KMS-11 (cell line): ENCODE results near the gene TNS2.

Source experiments
- H2AFZ ChIP-seq: fragments of 200-600 bp; sonication (generic); 2 replicates; pipeline ENCODE4 v1.6.1; 2016; ENCODE audit warnings: antibody characterized with exemption, mixed run types, low read depth
- H3K27ac ChIP-seq: fragments of 200-600 bp; sonication (generic); 2 replicates; pipeline ENCODE4 v1.6.1; 2016; ENCODE audit warnings: mild to moderate bottlenecking, mixed run types
- H3K27me3 ChIP-seq: fragments of 200-600 bp; sonication (generic); 2 replicates; pipeline ENCODE4 v1.6.1; 2017; ENCODE audit warnings: mild to moderate bottlenecking, low read depth, mixed run types, moderate library complexity; ENCODE audit not compliant: insufficient read depth
- H3K36me3 ChIP-seq: fragments of 200-600 bp; sonication (generic); 2 replicates; pipeline ENCODE4 v1.6.1; 2017; ENCODE audit warnings: mild to moderate bottlenecking, mixed run types; ENCODE audit not compliant: insufficient read depth
- H3K4me1 ChIP-seq: fragments of 200-600 bp; sonication (generic); 2 replicates; pipeline ENCODE4 v1.6.1; 2016; ENCODE audit warnings: mild to moderate bottlenecking, low read depth, mixed run types; ENCODE audit not compliant: poor library complexity, severe bottlenecking
- H3K4me2 ChIP-seq: fragments of 200-600 bp; sonication (generic); 2 replicates; pipeline ENCODE4 v1.7.0; 2016; ENCODE audit warnings: mild to moderate bottlenecking, mixed run types
- H3K4me3 ChIP-seq: fragments of 200-600 bp; sonication (generic); IDR thresholded peaks from 2 replicates; pipeline ENCODE4 v1.6.1; 2017; ENCODE audit warnings: low read depth, low read length, mixed read lengths; ENCODE audit not compliant: insufficient read depth
- H3K79me2 ChIP-seq: fragments of 200-600 bp; sonication (generic); 2 replicates; pipeline ENCODE4 v1.6.1; 2016; ENCODE audit warnings: low read depth, mixed run types; ENCODE audit not compliant: insufficient read depth
- H3K9ac ChIP-seq: fragments of 200-600 bp; sonication (generic); 2 replicates; pipeline ENCODE4 v1.6.1; 2016; ENCODE audit warnings: mild to moderate bottlenecking, mixed run types
- H4K20me1 ChIP-seq: fragments of 200-600 bp; sonication (generic); 2 replicates; pipeline ENCODE4 v1.6.1; 2016; ENCODE audit warnings: mild to moderate bottlenecking, mixed run types; ENCODE audit not compliant: insufficient read depth
- TF ChIP-seq, protein P1 (sequence below): fragments of 200-600 bp; sonication (generic); conservative IDR thresholded peaks from 2 replicates; pipeline ENCODE4 v1.6.1; 2017; ENCODE audit warnings: low read depth, mild to moderate bottlenecking, antibody characterized with exemption, low read length, moderate library complexity, mixed read lengths

Gene TNS2

DNA sequence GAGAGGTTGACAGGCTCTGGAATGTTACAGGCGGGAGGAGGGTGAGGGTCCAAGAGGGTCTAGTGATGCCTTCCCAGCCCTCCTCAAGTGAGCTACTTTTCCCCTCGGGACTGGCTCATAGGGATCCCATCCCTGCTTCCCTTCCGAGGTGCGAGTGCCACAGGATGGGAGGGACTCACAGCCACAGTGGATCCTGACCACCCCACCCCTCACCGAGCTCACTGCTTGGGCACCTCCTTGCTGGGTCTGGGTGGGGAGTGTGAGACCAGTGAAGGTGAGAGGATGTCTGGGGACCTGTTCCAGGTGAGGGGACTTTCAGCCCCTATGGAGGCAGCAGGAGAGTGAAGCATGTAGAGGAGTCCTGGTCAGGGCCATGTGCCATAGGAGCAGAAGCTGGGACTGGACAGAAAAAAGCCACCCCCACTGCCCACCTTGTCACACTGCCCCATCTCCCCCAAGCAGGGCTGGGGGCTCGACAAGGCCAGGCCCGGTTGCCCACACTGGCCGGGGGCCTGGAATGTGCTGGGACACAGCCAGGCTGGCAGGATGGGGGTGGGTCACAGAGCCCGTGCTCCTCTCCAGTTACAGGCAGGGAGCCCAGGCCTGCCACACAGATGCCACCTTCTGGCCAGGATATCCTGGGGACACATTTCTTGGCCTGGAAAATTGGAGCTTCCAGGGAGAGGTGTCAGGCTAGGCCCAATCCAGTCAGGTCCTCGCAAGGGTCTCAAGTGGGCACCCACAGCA is 1.7 kb upstream of the TNS2 start:
- no peaks in the 10 kb centered on the region for H4K20me1 ChIP-seq
- no peak overlapping the region for H3K4me3 ChIP-seq
- H3K27me3 ChIP-seq = no peaks in the 10 kb centered on the region
- no peak overlapping the region for H3K27ac ChIP-seq
- H3K79me2 ChIP-seq = no peaks in the 10 kb centered on the region
- peaks cover 25% of the 10 kb centered on the region for H3K4me1 ChIP-seq
- no peaks in the 10 kb centered on the region for H3K36me3 ChIP-seq
- TF ChIP-seq, protein P1, sequence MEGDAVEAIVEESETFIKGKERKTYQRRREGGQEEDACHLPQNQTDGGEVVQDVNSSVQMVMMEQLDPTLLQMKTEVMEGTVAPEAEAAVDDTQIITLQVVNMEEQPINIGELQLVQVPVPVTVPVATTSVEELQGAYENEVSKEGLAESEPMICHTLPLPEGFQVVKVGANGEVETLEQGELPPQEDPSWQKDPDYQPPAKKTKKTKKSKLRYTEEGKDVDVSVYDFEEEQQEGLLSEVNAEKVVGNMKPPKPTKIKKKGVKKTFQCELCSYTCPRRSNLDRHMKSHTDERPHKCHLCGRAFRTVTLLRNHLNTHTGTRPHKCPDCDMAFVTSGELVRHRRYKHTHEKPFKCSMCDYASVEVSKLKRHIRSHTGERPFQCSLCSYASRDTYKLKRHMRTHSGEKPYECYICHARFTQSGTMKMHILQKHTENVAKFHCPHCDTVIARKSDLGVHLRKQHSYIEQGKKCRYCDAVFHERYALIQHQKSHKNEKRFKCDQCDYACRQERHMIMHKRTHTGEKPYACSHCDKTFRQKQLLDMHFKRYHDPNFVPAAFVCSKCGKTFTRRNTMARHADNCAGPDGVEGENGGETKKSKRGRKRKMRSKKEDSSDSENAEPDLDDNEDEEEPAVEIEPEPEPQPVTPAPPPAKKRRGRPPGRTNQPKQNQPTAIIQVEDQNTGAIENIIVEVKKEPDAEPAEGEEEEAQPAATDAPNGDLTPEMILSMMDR = no peak
- H3K4me2 ChIP-seq = peak overlapping the region; percentile 48; the same call in 1 of the 2 replicates
- H3K9ac ChIP-seq = peak overlapping the region; percentile 25; the same call in 1 of the 2 replicates
- H2AFZ ChIP-seq = peak overlapping the region; percentile 44; the same call in 1 of the 2 replicates

DNA sequence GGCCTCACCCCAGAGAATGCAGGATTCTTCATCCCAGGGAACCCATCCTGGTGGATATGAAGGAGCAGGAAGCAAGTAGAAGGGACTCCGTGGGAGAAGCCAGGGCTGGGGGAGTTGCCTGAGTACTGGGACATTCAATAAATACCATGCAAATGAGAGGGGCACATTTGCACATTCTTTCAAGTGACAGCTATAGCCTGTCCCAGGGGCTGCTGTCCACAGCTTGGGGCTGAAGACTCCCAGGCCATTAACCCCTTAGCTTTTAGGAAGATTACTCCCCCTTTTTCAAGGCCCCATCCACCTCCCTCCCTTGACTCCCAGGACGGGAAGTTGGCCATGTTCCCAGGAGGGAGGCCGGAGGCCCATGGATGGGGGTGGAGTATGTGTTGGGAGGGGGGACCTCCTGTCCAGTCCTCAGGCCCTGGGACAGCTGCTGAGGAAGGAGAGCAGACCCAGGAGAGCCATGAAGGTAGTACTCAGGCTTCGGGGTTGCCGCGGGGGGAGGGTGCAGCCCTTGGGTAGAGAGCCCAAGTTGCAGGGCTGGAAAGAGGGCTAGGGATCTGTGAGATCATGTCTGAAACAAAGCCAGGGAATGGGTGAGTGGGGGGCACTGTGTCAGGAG is 974 bp upstream of the TNS2 start:
- H3K9ac ChIP-seq = no peak overlapping the region
- TF ChIP-seq, protein P1 = no peak

DNA sequence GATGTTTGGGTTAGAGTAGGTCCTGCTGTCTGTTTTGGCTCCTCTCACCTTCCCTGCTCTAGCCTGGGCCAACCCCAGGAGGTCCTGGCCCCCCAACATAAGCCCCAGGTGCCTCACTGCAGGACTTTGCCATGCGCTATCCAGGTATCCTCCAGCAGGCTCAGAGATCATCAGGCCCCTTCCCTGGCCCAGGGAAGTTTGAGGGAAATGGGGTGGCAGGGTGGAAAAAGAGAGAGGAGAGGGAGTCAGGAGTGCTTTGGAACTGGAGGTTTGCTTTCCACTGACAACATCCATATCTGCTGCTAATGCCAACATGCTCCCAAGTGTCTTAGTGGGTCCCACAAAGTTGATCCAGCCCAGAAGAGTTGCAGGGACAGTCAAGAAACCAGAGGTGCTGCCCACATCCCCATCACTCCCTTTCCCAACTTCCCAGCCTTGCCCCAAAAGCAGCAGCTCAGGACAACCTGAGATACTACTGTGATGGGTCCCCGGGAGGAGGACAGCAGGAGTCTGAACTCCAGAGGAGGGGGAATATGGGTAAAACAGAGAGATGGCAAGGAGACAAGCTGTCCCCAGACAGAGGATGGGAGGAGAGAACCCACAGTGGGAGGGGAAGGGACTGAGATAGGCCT is 677 bp downstream of the TNS2 start:
- Histone ChIP-seq H4K20me1 (no peaks in the 10 kb centered on the region), H3K79me2 (no peaks in the 10 kb centered on the region), H3K27ac (no peak overlapping the region), H3K27me3 (no peaks in the 10 kb centered on the region), H3K4me1 (peaks cover 19% of the 10 kb centered on the region), H3K36me3 (no peaks in the 10 kb centered on the region), H3K4me2 (no peak overlapping the region), H3K9ac (no peak overlapping the region), H2AFZ (no peak overlapping the region), H3K4me3 (no peak overlapping the region)
- TF ChIP-seq, protein P1 = no peak

More for the DNA sequence above, 974 bp upstream of the TNS2 start:
- H2AFZ ChIP-seq = no peak overlapping the region
- H3K27ac ChIP-seq = no peak overlapping the region
- H3K4me1 ChIP-seq = peaks cover 24% of the 10 kb centered on the region
- H3K36me3 ChIP-seq = no peaks in the 10 kb centered on the region
- no peaks in the 10 kb centered on the region for H4K20me1 ChIP-seq
- no peaks in the 10 kb centered on the region for H3K27me3 ChIP-seq
- no peak overlapping the region for H3K4me3 ChIP-seq
- H3K4me2 ChIP-seq = no peak overlapping the region
- H3K79me2 ChIP-seq = no peaks in the 10 kb centered on the region

DNA sequence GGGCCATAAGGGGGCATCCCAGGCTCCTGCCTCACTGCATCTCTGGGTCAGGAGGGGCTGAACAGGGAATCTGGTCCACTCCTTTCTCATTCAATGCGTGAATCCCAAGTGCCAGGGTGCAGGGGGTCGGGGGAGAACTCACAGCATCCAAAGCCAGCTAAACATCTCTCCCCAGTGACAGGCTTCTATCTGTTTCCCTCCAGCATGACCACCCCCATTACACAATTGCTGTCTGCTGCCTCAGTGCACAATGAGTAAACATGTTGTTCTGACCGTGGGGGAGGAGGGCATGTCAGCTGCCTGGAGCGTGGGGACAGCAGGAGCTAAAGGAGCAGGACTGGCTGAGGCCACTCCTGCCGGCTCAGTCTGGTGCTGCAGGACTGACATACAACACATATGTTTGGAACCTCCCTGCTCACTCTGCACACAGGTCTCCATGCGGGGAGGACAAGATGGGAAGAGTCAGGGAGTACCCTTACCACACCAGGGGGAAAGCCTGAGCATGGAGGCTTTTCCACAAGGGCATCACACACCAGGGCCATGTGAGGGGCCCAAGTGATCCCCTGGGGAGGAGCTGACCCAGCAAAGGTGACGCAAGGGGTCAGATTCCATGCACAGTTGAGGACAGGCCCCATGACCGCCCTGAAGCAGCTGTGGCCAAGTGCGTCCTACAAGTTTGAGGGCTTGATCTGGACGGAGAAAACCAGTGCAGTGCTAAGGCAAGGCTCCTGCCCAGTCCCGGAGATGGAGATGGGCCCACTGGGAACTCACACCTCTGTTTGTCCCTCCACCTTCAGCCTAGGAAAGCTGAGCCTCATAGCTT is 1.4 kb downstream of the TNS2 start:
- no peaks in the 10 kb centered on the region for H3K36me3 ChIP-seq
- H4K20me1 ChIP-seq = no peaks in the 10 kb centered on the region
- H3K4me2 ChIP-seq = no peak overlapping the region
- TF ChIP-seq, protein P1 = no peak
- H3K4me3 ChIP-seq = no peak overlapping the region
- no peak overlapping the region for H3K9ac ChIP-seq
- no peaks in the 10 kb centered on the region for H3K79me2 ChIP-seq
- no peak overlapping the region for H2AFZ ChIP-seq
- no peaks in the 10 kb centered on the region; the same call in 1 of the 2 replicates for H3K27me3 ChIP-seq
- no peak overlapping the region for H3K27ac ChIP-seq
- peaks cover 12% of the 10 kb centered on the region for H3K4me1 ChIP-seq
